Measurements from ENCODE around the gene PCOLCE2. TPM values are rescaled to one million over a fixed set of nuclear protein-coding genes. Genes with fewer than 3 reads are reported as not detected.
"Not testable (repeated sequence)": the region's sequence is repeated elsewhere in the genome, so short reads cannot be mapped to it uniquely, and the experiment has no call there.

The PCOLCE2 gene
- total RNA-seq, 1 experiment from 2014 or later = 23.9 TPM

DNA sequence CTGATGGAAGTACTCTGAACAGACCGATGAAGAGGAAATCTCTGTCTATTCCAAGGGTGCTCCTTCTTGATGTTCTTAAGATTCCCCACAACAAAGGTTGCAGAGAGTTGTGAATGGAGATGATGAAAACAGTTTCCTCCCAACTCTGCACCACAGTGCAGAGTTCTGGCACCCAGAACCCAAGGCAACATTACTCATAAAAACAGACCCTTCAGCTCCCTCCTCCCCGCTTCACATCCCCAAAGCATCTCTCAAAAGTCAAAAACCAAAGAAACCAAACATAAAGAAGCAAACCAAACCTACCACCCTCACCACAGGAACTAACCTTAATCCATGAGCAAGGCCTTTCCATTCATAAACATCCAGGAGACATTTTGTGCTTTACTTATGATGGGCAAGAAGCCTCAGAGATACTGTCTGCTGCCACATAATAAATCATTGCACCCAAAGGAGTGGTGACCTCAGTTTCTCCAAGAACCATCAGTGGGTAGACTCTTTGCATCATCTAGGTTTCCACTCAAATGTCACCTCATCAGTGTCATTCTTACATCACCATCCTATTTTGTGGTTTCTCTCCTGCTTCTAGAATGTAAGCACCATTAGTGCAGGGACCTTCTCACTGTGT lies 13.2 kb downstream of the PCOLCE2 start:
- no peak overlapping the region for H3K9ac ChIP-seq (ENCODE audit: low read length)
- H3K9me3 ChIP-seq (ENCODE audit: low read length) = no peaks in the 10 kb centered on the region
- TF ChIP-seq EZH2 (IDR thresholded peaks at IDR 0.05; ENCODE audit: low read length, unreplicated experiment) = no peak
- TF ChIP-seq, protein P1, sequence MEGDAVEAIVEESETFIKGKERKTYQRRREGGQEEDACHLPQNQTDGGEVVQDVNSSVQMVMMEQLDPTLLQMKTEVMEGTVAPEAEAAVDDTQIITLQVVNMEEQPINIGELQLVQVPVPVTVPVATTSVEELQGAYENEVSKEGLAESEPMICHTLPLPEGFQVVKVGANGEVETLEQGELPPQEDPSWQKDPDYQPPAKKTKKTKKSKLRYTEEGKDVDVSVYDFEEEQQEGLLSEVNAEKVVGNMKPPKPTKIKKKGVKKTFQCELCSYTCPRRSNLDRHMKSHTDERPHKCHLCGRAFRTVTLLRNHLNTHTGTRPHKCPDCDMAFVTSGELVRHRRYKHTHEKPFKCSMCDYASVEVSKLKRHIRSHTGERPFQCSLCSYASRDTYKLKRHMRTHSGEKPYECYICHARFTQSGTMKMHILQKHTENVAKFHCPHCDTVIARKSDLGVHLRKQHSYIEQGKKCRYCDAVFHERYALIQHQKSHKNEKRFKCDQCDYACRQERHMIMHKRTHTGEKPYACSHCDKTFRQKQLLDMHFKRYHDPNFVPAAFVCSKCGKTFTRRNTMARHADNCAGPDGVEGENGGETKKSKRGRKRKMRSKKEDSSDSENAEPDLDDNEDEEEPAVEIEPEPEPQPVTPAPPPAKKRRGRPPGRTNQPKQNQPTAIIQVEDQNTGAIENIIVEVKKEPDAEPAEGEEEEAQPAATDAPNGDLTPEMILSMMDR (conservative IDR thresholded peaks at IDR 0.05; ENCODE audit: low read depth, low read length) = no peak
- TF ChIP-seq EZH2phosphoT487 (IDR thresholded peaks at IDR 0.05; ENCODE audit: borderline replicate concordance, low read length) = no peak
- H2AFZ ChIP-seq (ENCODE audit: low read length) = no peak overlapping the region
- POLR2A ChIA-PET (ENCODE audit: unreplicated experiment) = no interaction called here
- H3K4me3 ChIP-seq (ENCODE audit: low read length) = no peak overlapping the region
- intact Hi-C loops (cut with micrococcal nuclease) = no loop called here
- no peaks in the 10 kb centered on the region for H4K20me1 ChIP-seq (ENCODE audit: low read length)
- no peak for ATAC-seq
- no peak for DNase-seq
- H3K4me1 ChIP-seq (ENCODE audit: insufficient read depth, low read length) = no peaks in the 10 kb centered on the region
- H3K27me3 ChIP-seq (ENCODE audit: low read length) = no peaks in the 10 kb centered on the region
- H3K4me2 ChIP-seq (ENCODE audit: low read length) = no peak overlapping the region
- no peaks in the 10 kb centered on the region for H3K9me2 ChIP-seq (replicated peaks; ENCODE audit: low read length)
- H3K27ac ChIP-seq (ENCODE audit: low read length) = no peak overlapping the region
- no TSS peak for BruUV-seq (replicated peaks)
- no peaks in the 10 kb centered on the region for H3K79me2 ChIP-seq (ENCODE audit: low read length)
- CTCF ChIA-PET = no interaction called here
- no peaks in the 10 kb centered on the region for H3K36me3 ChIP-seq (ENCODE audit: low read depth, low read length)
- H3F3A ChIP-seq (ENCODE audit: low read length, unreplicated experiment) = no peaks in the 10 kb centered on the region

DNA sequence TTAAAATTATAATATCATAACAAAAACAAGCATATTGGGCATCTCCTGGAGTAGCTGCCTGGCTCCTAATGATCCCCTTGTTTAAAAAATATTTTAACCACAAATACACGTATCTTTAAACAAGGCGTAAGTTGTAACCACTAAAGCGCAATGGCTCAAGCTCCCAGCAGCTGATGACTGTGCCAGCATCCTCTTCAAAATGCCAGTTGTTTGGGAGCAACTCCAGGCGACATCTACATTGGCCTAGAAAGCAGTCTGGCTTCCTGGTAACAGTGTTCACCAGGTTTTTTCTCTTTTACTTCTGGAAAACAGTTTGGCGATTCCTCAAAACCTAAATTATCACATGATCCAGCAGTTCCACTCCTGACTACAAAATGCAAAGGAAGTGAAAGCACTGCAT lies 13.8 kb downstream of the PCOLCE2 start:
- CTCF ChIA-PET = no interaction called here
- no peaks in the 10 kb centered on the region for H3K27me3 ChIP-seq (ENCODE audit: low read length)
- intact Hi-C loops (cut with micrococcal nuclease) = no loop called here

DNA sequence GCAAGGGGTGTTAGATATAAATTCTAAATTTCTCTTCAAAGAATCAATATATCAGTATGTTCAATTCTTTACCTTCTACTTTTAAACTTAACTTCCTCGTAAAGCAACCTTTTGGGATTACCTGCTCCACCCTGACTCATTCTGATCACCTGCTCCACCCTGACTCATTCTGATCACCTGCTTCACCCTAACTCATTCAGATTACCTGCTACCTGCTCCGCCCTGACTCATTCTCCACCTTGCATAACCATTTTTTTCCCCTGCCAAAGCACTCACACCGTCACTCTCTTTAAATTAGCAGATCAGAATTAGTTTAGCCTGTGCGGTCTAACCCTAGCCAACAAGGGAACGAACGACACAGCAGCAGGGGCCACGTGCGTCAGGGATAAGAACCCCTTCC lies 20.5 kb downstream of the PCOLCE2 start:
- H3K4me2 ChIP-seq (ENCODE audit: low read length); BruUV-seq (replicated peaks); POLR2A ChIA-PET (ENCODE audit: unreplicated experiment); H3K79me2 ChIP-seq (ENCODE audit: low read length); H2AFZ ChIP-seq (ENCODE audit: low read length); intact Hi-C loops (cut with micrococcal nuclease); H3K4me1 ChIP-seq (ENCODE audit: insufficient read depth, low read length); H3F3A ChIP-seq (ENCODE audit: low read length, unreplicated experiment); H3K4me3 ChIP-seq (ENCODE audit: low read length); H3K27ac ChIP-seq (ENCODE audit: low read length); ATAC-seq; CTCF ChIA-PET; H3K9me2 ChIP-seq (replicated peaks; ENCODE audit: low read length); H3K36me3 ChIP-seq (ENCODE audit: low read depth, low read length); H4K20me1 ChIP-seq (ENCODE audit: low read length); H3K9ac ChIP-seq (ENCODE audit: low read length); H3K27me3 ChIP-seq (ENCODE audit: low read length); H3K9me3 ChIP-seq (ENCODE audit: low read length): not testable (repeated sequence)
- peak; percentile 36 for DNase-seq

More for the DNA sequence above, 13.8 kb downstream of the PCOLCE2 start:
- Histone ChIP-seq H3K4me3 (ENCODE audit: low read length) (no peak overlapping the region), H3F3A (ENCODE audit: low read length, unreplicated experiment) (no peaks in the 10 kb centered on the region), H3K9me3 (ENCODE audit: low read length) (no peaks in the 10 kb centered on the region), H3K79me2 (ENCODE audit: low read length) (no peaks in the 10 kb centered on the region), H3K4me1 (ENCODE audit: insufficient read depth, low read length) (no peaks in the 10 kb centered on the region), H3K27ac (ENCODE audit: low read length) (no peak overlapping the region), H3K9me2 (replicated peaks; ENCODE audit: low read length) (no peaks in the 10 kb centered on the region), H2AFZ (ENCODE audit: low read length) (no peak overlapping the region), H3K9ac (ENCODE audit: low read length) (no peak overlapping the region), H4K20me1 (ENCODE audit: low read length) (no peaks in the 10 kb centered on the region), H3K36me3 (ENCODE audit: low read depth, low read length) (no peaks in the 10 kb centered on the region), H3K4me2 (ENCODE audit: low read length) (no peak overlapping the region)
- TF ChIP-seq EZH2phosphoT487 (IDR thresholded peaks at IDR 0.05; ENCODE audit: borderline replicate concordance, low read length) = no peak
- TF ChIP-seq, protein P1 (conservative IDR thresholded peaks at IDR 0.05; ENCODE audit: low read depth, low read length) = no peak
- no peak for TF ChIP-seq EZH2 (IDR thresholded peaks at IDR 0.05; ENCODE audit: low read length, unreplicated experiment)
- POLR2A ChIA-PET (ENCODE audit: unreplicated experiment) = no interaction called here
- ATAC-seq = no peak
- no peak for DNase-seq
- no TSS peak for BruUV-seq (replicated peaks)

All from PC-3 (cell line).